GM19035 (cell line): ENCODE results near the gene ASCL5.

Source experiments
- ATAC-seq: cut with Tn5 transposase; IDR thresholded peaks from one replicate; pipeline ENCODE4 v1.9.1; 2021; ENCODE audit not compliant: unreplicated experiment

Gene ASCL5

DNA sequence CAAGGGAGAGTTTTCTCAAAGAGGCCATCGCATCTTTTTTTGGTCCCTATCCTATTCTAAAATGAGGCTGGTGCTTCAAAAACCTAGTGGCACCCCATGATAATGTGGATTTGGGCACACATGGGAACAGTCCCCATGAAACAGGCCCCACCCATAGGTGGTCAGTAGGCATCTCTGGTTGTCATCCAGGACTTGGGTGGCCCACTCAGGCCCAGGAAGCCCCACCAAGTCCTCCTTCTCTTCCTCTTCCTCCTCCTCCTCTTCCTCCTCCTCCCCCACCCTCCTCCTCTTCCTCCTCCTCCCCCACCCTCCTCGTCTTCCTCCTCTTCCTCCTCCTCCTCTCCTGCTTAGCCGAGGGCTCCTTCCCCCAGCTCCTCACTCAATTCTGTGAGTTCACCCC is 15.3 kb downstream of the ASCL5 start:
- ATAC-seq: no peak

DNA sequence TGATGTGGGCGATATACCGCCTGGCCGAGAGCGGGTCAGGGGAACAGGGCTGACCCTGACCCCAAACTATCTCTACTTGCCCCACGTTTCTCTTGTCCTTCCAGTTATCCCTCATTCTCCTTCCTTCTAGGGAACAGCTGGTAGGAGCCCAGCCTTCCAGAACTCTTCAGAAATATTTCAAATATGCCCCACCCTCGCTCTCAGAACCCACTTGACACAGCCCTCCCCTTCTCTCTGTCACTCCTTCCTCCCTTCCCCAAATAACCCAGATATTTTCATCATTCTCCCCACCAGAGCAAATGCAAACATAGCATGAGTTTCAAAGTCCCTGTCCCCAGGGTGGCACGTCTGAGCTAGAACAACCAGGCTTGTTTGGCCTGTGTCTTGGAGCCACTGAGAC is 15.8 kb downstream of the ASCL5 start:
- no peak for ATAC-seq

DNA sequence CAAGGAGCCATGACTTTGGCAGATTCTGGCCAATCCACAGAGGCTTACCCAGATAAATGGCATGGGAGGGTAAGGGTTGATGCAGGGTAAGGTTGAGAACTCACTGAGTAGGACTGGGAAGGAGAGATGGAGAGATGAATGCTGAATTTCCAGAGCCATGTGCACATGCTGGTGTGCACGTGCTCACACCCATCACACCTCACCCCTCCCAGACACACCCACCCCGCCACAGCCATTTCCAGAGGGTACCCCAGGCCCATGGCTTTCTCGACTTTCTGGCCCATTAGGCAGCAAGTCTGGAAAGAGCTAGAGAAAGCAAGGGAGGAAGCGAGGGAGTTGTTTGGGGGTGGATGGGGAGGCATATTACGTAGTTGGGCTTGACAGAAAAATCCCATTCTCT is 16.4 kb downstream of the ASCL5 start:
- ATAC-seq: no peak

DNA sequence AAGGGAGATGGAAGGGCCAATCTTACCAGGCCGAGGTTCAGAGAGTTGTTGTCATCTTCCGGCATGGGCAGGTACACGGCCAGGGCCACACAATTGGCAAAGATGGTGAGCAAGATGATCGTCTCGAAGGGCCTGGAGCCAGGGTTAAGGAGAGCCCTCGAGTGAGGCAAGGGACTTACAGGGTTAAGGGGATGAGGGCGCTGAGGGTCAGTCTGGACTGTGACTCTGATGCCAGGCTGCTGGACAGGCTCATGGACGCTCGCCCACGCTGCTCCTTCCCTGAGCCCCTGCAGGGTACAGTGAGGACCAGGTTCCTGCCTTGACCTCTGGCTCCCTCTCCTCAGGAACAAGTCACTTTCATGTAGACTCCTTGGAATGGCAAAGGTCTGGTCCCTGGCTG is 16.8 kb downstream of the ASCL5 start:
- no peak for ATAC-seq

DNA sequence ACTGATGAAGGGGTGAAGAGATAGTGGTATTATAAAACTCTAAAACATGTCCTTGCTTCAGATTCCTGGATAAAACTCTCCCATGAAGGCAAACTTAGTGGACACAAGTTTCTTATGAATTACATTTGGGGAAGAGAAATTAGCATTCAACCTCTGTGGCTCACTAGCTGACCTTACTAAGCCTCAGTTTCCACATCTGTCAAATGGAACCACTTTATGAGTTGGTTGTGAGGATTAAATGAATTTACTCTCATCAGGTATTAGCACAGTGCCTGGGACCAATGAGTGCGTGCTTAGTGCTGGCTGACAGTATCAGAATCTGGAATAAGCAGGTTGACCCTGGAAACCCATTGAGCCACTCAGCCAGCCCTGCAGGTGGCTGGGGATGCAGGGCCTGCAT is 17.3 kb downstream of the ASCL5 start:
- ATAC-seq: no peak

DNA sequence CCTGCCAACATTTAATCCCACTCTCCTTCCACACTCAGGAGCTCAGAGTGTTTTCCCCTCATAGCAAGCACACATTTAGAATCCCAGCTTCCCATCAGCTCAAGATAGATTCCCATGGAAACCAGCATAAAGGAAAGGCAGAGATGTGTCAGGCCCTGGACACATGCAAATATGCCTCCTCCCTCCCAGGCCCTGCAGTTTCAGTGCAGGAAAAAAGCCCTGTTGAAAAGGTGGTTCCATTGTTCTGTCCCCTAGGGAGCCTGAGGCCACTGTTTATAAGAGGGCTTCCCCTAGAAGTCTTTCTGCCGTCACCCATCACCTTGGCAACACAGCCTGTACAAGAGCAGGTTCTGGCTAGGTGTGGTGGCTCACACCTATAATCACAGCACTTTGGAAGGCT is 18.4 kb downstream of the ASCL5 start:
- no peak for ATAC-seq

DNA sequence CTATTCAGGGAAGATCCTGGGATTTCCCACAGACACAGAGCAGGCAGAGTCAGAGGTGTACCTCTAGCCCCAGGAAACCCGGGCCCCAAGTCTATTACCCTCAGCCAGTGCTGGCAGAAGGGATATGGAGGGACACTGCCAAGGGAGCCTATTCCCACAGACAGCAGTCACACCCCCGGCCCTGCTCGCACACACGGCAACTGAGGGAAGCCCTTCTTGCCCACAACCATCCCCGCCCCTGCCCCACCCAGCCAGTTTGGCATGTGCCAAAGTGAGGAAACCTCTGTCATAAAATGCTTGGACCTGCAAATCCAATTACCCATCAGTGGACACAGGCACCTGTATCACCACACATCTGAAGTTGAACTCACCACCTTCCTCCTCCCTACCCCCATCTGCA is 21.3 kb downstream of the ASCL5 start:
- no peak for ATAC-seq

DNA sequence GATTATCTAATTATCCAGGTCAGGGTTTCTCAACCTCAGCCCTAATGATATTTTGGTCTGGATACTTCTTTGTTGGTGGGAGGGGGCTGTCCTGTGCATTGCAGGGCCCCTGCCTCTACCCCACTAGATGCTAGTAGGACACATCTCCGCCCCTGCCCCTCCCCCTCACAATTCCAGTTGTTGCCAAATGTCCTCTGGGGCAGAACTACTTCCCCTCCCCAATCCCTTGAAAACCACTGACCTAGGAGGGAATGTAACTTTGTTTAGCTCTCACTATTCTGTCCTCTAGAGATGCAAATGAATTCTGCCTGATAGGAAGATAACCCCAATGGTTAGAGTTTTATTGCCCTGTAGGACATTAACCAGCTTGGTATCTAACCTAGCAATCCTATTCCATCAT is 22.8 kb downstream of the ASCL5 start:
- ATAC-seq: no peak

DNA sequence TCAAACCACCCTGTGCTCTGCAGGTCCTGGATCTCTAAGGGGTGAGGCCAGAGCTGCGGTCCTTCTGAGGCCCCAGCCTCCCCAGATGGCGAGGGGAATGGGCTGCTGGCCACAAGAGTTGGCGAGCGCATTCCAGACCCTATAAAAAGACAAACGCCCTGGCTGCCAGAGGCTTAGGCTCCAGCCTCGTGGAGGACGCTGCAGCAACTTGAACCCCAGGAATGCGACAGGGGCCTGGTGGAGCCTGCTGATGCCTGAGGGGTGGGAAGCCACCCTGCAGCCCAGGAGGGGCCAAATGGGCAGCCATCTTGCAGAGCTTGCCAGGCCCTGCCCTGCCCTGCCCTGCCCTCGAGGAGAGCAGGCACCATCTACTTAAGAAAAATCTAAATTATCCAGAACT is 23.3 kb downstream of the ASCL5 start:
- ATAC-seq: no peak

DNA sequence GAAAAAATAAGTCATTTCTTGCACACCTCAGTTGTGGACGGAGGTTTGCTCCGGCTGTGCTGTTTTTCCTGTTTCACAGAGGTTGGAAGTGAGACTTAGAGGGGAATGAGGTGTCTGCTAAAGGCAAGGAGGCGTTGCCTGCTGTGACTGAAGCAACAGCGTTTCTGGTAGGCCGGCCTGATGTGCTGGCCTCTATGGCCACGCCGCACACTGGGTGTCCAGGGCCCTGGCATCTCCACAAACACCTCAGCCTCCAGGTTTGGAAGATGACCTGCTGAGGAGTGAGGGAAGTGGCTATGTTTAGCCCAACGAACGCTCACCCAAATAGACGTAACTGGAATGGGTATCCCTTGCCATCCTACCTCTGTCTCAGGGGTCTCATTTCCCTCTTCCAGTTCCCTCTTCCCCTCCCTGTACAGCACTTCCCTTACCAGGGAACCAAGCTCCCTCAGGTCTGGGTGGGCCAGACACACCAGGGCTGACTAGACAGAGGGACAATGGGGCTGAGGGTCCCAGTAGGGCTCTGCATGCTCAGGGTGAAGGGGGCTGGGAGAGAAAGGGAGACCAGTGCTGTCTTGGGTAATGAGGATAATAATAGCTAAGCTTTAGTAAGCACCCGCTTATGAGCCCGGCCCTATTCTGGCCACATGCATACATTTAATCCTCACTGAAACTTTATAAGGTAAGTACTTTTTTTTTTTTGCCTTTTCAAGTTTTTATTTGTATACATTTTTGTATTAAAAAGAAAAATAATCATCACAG is 26.6 kb downstream of the ASCL5 start:
- ATAC-seq: no peak

DNA sequence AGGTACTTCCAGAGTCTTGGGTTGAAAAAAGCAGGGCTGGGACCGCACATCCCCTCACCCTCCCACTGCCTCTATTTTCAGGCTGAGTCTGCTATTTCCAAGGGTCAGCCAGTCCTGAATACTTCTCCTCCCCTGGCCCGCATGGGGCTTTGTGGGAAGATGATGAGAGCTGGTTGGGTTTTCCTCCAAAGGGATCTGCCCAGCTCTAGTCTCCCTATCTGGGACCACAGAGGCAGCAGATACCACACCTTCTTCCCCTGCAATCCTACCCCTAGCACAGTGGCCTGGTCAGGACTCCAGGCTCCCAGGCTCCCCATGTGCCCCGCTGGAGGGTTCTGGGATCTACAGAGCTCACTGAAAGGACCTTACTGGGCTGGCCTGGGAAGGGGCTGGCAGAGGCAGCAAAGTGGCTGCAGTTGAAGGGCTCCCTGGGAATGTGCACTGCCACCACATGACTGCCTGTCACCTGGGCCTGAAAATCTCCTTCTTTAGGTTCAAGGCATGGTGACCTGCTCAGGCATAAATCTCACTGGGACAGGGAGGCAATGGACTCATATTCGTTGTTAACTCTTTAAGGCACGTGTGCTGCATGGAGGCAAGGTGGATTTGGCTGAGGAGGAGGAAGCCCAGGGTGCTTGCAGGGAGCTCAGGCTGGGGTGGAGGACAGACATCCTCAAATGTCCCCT is 27.8 kb downstream of the ASCL5 start:
- ATAC-seq: no peak

DNA sequence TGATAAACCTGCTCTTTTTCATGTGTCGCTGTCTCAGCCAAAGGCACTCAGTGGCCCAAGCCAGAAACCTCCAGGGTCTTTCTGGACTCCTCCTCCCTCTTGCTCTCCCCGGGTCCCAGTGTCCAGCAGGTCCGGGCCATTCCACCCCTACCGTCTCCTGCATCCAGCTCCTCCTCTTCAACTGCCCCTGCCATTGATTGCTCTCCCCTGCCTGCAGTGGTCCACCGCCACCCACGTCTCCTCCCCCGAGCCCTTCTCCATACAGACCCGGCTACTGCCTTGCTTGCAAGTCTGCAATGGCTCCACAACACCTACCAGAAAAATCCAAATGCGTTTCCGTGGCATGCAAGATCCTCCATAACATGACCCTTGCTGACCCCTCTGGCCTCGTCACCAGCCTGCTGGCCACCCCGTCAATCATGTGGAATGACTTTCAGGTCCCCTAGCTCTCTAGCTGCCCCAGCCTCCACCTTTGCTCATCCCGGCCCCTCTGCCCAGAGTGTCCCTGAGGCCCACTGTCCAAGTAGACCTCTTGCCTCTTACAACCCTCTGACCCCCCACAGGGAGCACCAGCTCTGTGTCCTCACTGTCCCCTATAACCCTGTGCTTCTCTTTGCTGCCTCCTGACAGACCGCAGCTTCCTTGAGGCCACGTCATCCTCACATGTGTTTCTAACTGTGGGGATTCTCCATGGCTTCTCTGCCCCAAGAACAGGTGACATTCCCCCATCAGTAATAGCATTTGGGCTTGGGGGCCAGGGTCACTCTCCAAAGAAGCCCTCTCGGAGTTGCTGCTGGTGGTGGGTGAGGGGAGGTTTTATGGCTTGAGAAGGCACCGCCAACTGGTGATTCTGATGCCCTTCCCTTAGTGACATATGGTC is 29.8 kb downstream of the ASCL5 start:
- ATAC-seq: no peak

DNA sequence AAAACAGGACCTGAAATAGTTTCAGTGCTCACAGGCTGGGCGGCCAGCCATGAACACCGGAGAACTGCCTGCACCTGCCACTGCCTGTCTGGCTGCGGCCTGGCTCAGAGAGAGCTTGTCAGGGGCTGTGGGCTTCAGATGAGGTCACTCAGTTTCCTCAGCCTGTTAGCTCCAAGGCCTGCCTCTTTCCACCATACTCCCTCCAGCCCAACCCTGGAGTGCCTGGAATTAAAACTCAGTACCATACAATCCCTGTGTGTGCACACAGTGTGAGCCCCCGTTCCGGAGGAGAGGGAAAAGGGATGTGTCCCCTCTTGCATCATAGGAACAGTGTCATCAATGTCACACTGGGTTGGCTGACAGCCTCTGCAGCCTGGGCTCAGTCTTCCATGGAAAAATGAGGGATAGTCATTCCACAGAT is 30.9 kb downstream of the ASCL5 start:
- no peak for ATAC-seq

DNA sequence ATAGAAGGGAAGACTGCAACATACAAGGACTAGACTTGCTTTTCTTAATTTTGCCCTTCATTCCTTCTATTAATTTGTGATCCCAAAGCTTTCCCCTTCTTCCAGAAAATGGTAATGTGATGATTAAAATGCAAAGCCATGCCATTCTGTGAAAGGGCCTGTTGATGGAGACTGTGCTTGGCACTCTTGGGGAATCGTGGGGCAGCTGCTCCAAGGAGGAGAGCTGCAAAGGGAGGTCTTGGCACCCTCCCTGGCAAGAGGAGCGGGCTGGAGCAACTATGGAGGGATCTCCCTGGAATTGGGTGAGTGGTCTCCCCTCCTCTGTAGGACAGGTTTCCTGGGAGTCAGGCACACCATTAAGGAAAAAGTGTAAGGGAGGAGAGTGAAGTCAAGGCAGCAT is 31.4 kb downstream of the ASCL5 start:
- no peak for ATAC-seq

DNA sequence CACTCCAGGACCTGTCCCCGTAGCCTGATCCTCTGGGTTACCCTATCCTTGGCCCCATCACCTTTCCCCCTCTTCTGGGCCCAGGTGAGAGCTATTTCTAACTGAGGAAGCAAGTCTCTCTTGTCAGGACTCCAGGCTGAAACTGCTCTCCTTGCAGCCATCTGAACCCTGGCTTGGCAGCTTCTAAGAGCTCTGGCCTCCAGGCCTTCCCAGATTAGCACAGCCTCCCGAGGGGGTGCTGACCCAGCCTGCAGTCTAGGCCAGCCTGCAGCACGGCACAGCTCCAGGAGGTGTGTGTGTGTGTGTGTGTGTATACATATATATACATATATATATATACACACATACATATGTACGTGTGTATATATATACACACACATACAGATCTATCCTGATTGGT is 32.2 kb downstream of the ASCL5 start:
- no peak for ATAC-seq

DNA sequence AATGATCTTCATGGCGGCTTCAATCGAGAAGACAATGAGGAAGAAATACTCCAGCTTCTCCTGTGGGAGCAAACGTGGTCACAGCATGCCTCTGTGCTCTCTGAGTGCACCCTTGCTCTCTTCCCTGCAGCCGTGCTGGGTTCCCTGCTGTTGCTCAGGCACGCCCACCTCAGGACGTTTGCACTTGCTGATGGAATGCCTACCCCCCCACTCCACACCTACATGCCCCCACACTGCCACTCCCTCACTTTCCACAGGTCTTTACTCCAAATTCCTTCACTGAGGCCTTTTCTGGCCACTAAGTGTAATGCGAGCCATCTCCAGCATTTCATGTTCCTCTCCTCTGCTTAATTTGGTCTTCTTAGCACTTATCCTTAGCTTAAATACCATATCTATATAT is 33.0 kb downstream of the ASCL5 start:
- no peak for ATAC-seq

DNA sequence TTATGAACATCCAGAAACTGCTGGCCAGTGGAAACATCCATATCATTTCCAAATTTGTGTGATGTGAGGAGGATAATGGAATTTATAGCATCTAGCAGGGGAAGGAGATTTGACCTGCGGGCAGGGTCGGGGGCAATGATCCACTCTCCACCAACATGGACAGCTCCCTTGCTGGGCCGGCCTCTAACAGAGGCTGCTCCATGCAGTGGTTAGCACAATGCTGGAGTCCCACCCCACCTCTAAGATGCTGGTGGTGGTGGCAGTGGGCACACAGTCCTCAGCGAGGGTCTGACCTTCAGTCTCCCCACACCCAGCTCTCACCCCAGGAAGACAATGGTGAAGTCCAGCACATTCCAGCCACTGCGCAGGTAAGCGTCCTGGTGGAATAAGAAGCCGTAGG is 33.4 kb downstream of the ASCL5 start:
- ATAC-seq: no peak

DNA sequence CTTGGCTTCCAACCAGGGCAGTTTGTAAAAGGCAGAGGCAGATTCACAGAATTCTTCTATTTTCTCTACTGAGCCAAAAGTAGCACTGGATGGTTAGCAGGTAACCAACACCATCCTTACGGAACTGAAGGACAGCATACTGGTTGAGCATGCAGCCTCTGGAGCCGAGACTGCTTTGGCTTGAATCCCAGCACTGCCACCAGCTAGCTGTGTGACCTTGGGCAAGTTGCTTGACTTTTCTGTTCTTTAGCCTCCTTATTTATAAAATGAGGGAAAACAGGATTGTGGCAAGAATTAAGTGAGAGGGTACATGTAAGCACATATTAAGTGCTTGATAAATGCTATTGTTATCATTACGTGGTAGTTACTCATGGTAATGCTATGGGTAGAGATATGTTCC is 34.2 kb downstream of the ASCL5 start:
- no peak for ATAC-seq

DNA sequence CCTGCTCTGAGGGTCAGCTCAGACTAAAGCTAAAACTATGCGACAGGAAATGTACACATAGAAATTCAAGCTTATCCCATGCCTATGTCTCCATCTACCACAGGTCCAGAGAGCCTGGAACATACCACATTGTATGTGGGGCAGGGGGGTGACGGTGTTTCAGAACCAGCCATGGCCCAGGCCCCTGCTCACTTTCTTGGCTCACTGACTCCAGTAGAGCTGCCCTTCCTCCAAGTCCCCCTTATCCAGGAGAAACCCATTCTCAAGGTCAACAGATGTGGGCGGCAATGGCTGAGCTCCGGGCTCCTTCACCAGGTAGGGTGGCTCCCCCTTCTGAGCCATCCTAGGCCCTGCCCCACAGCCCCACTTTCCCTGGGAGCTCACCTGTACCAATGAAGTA is 35.7 kb downstream of the ASCL5 start:
- ATAC-seq: no peak

DNA sequence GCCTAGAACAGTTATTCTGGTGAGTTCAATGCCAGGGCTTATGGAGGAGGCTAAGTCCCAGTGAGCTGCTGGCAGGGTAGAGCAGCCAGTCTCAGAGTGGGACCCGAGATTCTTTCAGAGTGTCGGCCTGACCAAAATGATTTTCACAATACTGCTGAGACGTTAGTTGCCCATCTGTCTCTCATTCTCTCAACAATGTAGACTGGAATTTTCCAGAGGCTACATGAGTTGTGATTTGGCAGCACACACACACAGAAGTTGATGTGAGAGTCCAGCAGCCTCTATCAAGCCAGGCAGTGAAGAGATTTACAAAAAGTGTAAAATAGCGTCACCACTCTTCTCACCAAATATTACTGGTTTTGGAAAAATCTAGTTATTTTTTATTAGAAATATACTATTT is 36.4 kb downstream of the ASCL5 start:
- no peak for ATAC-seq

DNA sequence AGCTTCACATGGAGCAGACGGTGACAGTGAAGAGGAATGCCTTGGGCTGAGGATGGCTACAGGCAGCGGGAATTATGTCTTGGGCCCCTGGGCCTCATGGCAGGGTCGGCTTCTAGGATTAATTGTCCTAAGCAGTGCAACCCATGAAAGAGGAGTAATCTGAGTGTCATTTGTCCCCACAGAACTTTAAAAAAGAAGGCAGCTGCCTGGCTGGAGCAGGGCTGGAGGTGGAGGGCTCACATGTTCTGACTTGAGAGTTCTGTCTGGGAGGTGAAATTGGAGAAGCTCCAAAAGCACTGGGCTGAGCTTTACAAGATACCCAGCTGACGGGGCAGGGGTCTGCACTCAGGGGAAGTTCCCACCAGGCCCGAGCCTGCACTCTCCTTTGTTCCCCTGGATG is 37.4 kb downstream of the ASCL5 start:
- ATAC-seq: no peak
